ENCODE data around the gene FGD3.
"Not testable (repeated sequence)": the region's sequence is repeated elsewhere in the genome, so short reads cannot be mapped to it uniquely, and the experiment has no call there.

FGD3 gene

GRCh38 chr9:93011114-93011513 is 63.8 kb downstream of the FGD3 start:
- Histone ChIP-seq H3K4me3 (ENCODE audit: severe bottlenecking) (no peak overlapping the region), H3K27ac (ENCODE audit: poor library complexity, severe bottlenecking) (no peak overlapping the region), H3K36me3 (ENCODE audit: low read depth) (no peaks in the 10 kb centered on the region), H3K27me3 (ENCODE audit: insufficient read depth, poor library complexity, severe bottlenecking) (no peaks in the 10 kb centered on the region), H3K4me1 (ENCODE audit: insufficient read depth, poor library complexity, severe bottlenecking) (no peaks in the 10 kb centered on the region), H3K9me3 (ENCODE audit: severe bottlenecking) (no peaks in the 10 kb centered on the region)
- ATAC-seq (ENCODE audit: low read depth): no peak
- DNase-seq (ENCODE audit: low spot score): no peak
- TF ChIP-seq CTCF (IDR thresholded peaks at IDR 0.05; ENCODE audit: poor library complexity, severe bottlenecking): no peak

- ATAC-seq (ENCODE audit: low read depth) (no peak), DNase-seq (ENCODE audit: low spot score) (no peak)
- TF ChIP-seq CTCF (IDR thresholded peaks at IDR 0.05; ENCODE audit: poor library complexity, severe bottlenecking): no peak
- no peaks in the 10 kb centered on the region for H3K9me3 ChIP-seq (ENCODE audit: severe bottlenecking)
- no peaks in the 10 kb centered on the region for H3K36me3 ChIP-seq (ENCODE audit: low read depth)
- no peaks in the 10 kb centered on the region for H3K4me1 ChIP-seq (ENCODE audit: insufficient read depth, poor library complexity, severe bottlenecking)
- no peak overlapping the region for H3K27ac ChIP-seq (ENCODE audit: poor library complexity, severe bottlenecking)
- H3K27me3 ChIP-seq (ENCODE audit: insufficient read depth, poor library complexity, severe bottlenecking): no peaks in the 10 kb centered on the region
- no peak overlapping the region for H3K4me3 ChIP-seq (ENCODE audit: severe bottlenecking)
Observed at GRCh38 chr9:93012963-93013855, 65.9 kb downstream of the FGD3 start.

GRCh38 chr9:93013856-93014582 is 66.7 kb downstream of the FGD3 start:
- no peak overlapping the region for H3K27ac ChIP-seq (ENCODE audit: poor library complexity, severe bottlenecking)
- no peaks in the 10 kb centered on the region for H3K9me3 ChIP-seq (ENCODE audit: severe bottlenecking)
- ATAC-seq (ENCODE audit: low read depth): no peak
- no peak for DNase-seq (ENCODE audit: low spot score)
- TF ChIP-seq CTCF (IDR thresholded peaks at IDR 0.05; ENCODE audit: poor library complexity, severe bottlenecking): no peak
- H3K36me3 ChIP-seq (ENCODE audit: low read depth): no peaks in the 10 kb centered on the region
- no peak overlapping the region for H3K4me3 ChIP-seq (ENCODE audit: severe bottlenecking)
- no peaks in the 10 kb centered on the region for H3K4me1 ChIP-seq (ENCODE audit: insufficient read depth, poor library complexity, severe bottlenecking)
- no peaks in the 10 kb centered on the region for H3K27me3 ChIP-seq (ENCODE audit: insufficient read depth, poor library complexity, severe bottlenecking)

- H3K27me3 ChIP-seq (ENCODE audit: insufficient read depth, poor library complexity, severe bottlenecking); DNase-seq (ENCODE audit: low spot score); H3K4me3 ChIP-seq (ENCODE audit: severe bottlenecking); H3K9me3 ChIP-seq (ENCODE audit: severe bottlenecking); H3K36me3 ChIP-seq (ENCODE audit: low read depth); ATAC-seq (ENCODE audit: low read depth); H3K4me1 ChIP-seq (ENCODE audit: insufficient read depth, poor library complexity, severe bottlenecking); H3K27ac ChIP-seq (ENCODE audit: poor library complexity, severe bottlenecking): not testable (repeated sequence)
Observed at GRCh38 chr9:93015190-93015589, 67.9 kb downstream of the FGD3 start.

- ATAC-seq (ENCODE audit: low read depth) (no peak), DNase-seq (ENCODE audit: low spot score) (no peak)
- Histone ChIP-seq H3K4me3 (ENCODE audit: severe bottlenecking) (no peak overlapping the region), H3K4me1 (ENCODE audit: insufficient read depth, poor library complexity, severe bottlenecking) (no peaks in the 10 kb centered on the region), H3K36me3 (ENCODE audit: low read depth) (no peaks in the 10 kb centered on the region), H3K27me3 (ENCODE audit: insufficient read depth, poor library complexity, severe bottlenecking) (no peaks in the 10 kb centered on the region), H3K27ac (ENCODE audit: poor library complexity, severe bottlenecking) (no peak overlapping the region), H3K9me3 (ENCODE audit: severe bottlenecking) (no peaks in the 10 kb centered on the region)
- TF ChIP-seq CTCF (IDR thresholded peaks at IDR 0.05; ENCODE audit: poor library complexity, severe bottlenecking): no peak
Observed at GRCh38 chr9:93017621-93018020, 70.3 kb downstream of the FGD3 start.

All from RWPE2 (cell line).